MCF 10A (cell line): Measurements from ENCODE around the gene KRTAP6-2. TPM values are rescaled to one million over a fixed set of nuclear protein-coding genes. Genes with fewer than 3 reads are reported as not detected.
A peak's percentile ranks its signal among the peaks of the same experiment; 100 is the strongest.

ENCODE experiments used
- BruUV-seq: library from RNA; stranded (reverse); fragments of 400-500 nt; replicated peaks from 2 replicates; lab custom pipeline; 2021; lab: Mats Ljungman, UMichigan
- CTCF ChIA-PET: fragments of 300-600 bp; sonication (Branson Sonifier 250); formaldehyde crosslinking; extraction: SDS; loops from one replicate; lab custom pipeline; 2021; ENCODE audit warnings: antibody characterized with exemption, inconsistent platforms; lab: Yijun Ruan, JAX
- POLR2A ChIA-PET: fragments of 300-600, 350-650 bp; sonication (Branson Sonifier 250); formaldehyde crosslinking; extraction: SDS; loops from one replicate; lab custom pipeline; 2020; ENCODE audit warnings: antibody characterized with exemption, inconsistent platforms; lab: Yijun Ruan, JAX
- DNase-seq: peaks from one replicate; pipeline ENCODE4 v3.0.0-alpha.2; 2018; ENCODE audit not compliant: unreplicated experiment
- H3K27ac Mint-ChIP-seq: one replicate; pipeline ENCODE4 v1.8.0; 2022; ENCODE audit warnings: mild to moderate bottlenecking, low read depth, mixed read lengths; ENCODE audit not compliant: unreplicated experiment
- H3K27me3 Mint-ChIP-seq: one replicate; pipeline ENCODE4 v1.8.0; 2022; ENCODE audit warnings: mixed read lengths; ENCODE audit not compliant: insufficient read depth, unreplicated experiment
- H3K36me3 Mint-ChIP-seq: one replicate; pipeline ENCODE4 v1.8.0; 2022; ENCODE audit warnings: mild to moderate bottlenecking, moderate library complexity, mixed read lengths; ENCODE audit not compliant: insufficient read depth, unreplicated experiment
- H3K4me1 Mint-ChIP-seq: one replicate; pipeline ENCODE4 v1.8.0; 2022; ENCODE audit warnings: mixed read lengths; ENCODE audit not compliant: insufficient read depth, unreplicated experiment
- H3K4me3 Mint-ChIP-seq: one replicate; pipeline ENCODE4 v1.8.0; 2022; ENCODE audit warnings: mild to moderate bottlenecking, moderate library complexity, mixed read lengths; ENCODE audit not compliant: unreplicated experiment
- H3K9me3 Mint-ChIP-seq: one replicate; pipeline ENCODE4 v1.8.0; 2022; ENCODE audit warnings: mixed read lengths; ENCODE audit not compliant: unreplicated experiment
- CTCF ChIP-seq: fragments of 200-600 bp; IDR thresholded peaks from one replicate; pipeline ENCODE4 v1.8.0; 2022; ENCODE audit warnings: antibody characterized with exemption, mild to moderate bottlenecking; ENCODE audit not compliant: unreplicated experiment
- intact Hi-C: fragments of 100-400 bp; cut with micrococcal nuclease; formaldehyde crosslinking; loops from 2 replicates; pipeline ENCODE4 v1.14.1; 2022
- total RNA-seq: library from RNA; stranded (reverse); gene quantifications from 2 replicates; pipeline ENCODE4 v1.2.3, GENCODE V29; 2022

Gene KRTAP6-2
- total RNA-seq, 1 experiment from 2014 or later = not detected

- H3K9me3 Mint-ChIP-seq = peaks cover 8% of the 10 kb centered on the region
- ChIA-PET CTCF (no interaction called here), POLR2A (no interaction called here)
- intact Hi-C loops = no loop called here
- peaks cover 6% of the 10 kb centered on the region for H3K36me3 Mint-ChIP-seq
- H3K27ac Mint-ChIP-seq = no peak within 1 kb of the TSS
- no peak within 1 kb of the TSS for H3K4me3 Mint-ChIP-seq
- no peaks in the 10 kb centered on the region for H3K4me1 Mint-ChIP-seq
- BruUV-seq = no TSS peak
- no peak for TF ChIP-seq CTCF
- DNase-seq = no peak
- no peaks in the 10 kb centered on the region for H3K27me3 Mint-ChIP-seq
These were observed 36.2 kb upstream of the KRTAP6-2 start, which contains the start of gene KRTAP20-2 for GRCh38 chr21:30634906-30635305. KRTAP20-2 (plus strand) TSS chr21:30635206; CDS start chr21:30635264, 58 bp downstream.

- CTCF ChIA-PET = interaction anchor here (0.9 kb wide), 1 partner anchor 210 kb away, joined by 3 read pairs; no protein-coding TSS in a partner anchor
- peak; percentile 4 for DNase-seq
- no TSS peak for BruUV-seq
These were observed 30.5 kb upstream of the KRTAP6-2 start for GRCh38 chr21:30629200-30629599.

GRCh38 chr21:30628109-30628508, 29.4 kb upstream of the KRTAP6-2 start:
- peaks cover 15% of the 10 kb centered on the region for H3K9me3 Mint-ChIP-seq

More at GRCh38 chr21:30629200-30629599, 30.5 kb upstream of the KRTAP6-2 start:
- Mint-ChIP-seq H3K27me3 (no peaks in the 10 kb centered on the region), H3K4me3 (no peak overlapping the region), H3K9me3 (peaks cover 15% of the 10 kb centered on the region), H3K36me3 (no peaks in the 10 kb centered on the region), H3K4me1 (no peaks in the 10 kb centered on the region), H3K27ac (no peak overlapping the region)
- no peak for TF ChIP-seq CTCF
- POLR2A ChIA-PET = no interaction called here
- intact Hi-C loops = no loop called here

More at GRCh38 chr21:30628109-30628508, 29.4 kb upstream of the KRTAP6-2 start:
- ChIA-PET POLR2A (interaction anchor here (0.7 kb wide), 2 partner anchors 47 to 1100 kb away, joined by 3 to 4 read pairs; no protein-coding TSS in a partner anchor), CTCF (interaction anchor here (0.9 kb wide), 1 partner anchor 211 kb away, joined by 3 read pairs; no protein-coding TSS in a partner anchor)
- TF ChIP-seq CTCF = no peak
- H3K4me3 Mint-ChIP-seq = no peak overlapping the region
- BruUV-seq = no TSS peak
- no peaks in the 10 kb centered on the region for H3K27me3 Mint-ChIP-seq
- intact Hi-C loops = no loop called here
- no peak overlapping the region for H3K27ac Mint-ChIP-seq
- H3K36me3 Mint-ChIP-seq = no peaks in the 10 kb centered on the region
- no peaks in the 10 kb centered on the region for H3K4me1 Mint-ChIP-seq
- no peak for DNase-seq
